Left lung (tissue), 14 donors: ENCODE results near the gene FUCA1. TPM values are rescaled to one million over a fixed set of nuclear protein-coding genes. Genes with fewer than 3 reads are reported as not detected.
A peak's percentile ranks its signal among the peaks of the same experiment; 100 is the strongest.

Experiments
- ATAC-seq: fragments of 200-7000 bp; cut with Tn5 transposase; one replicate; pipeline ENCODE4 v1.9.1; 2020; ENCODE audit warnings: moderate library complexity
- DNase-seq, 4 donors: peaks; one replicate each; pipeline ENCODE4 v3.0.0-alpha.2; 2013 to 2020
- H3K27ac ChIP-seq, 2 donors: fragments of 200-600 bp; sonication (generic) in 1 of 2; one replicate each; pipeline versions ENCODE4 v1.5.0 to v1.8.0; 2020 to 2021
- H3K27me3 ChIP-seq, 2 donors: fragments of 200-600 bp; sonication (generic) in 1 of 2; one replicate each; pipeline versions ENCODE4 v1.5.0 to v1.8.0; 2020 to 2021
- H3K36me3 ChIP-seq, 2 donors: fragments of 200-600 bp; sonication (generic) in 1 of 2; one replicate each; pipeline versions ENCODE4 v1.5.0 to v1.8.0; 2020 to 2021
- H3K4me1 ChIP-seq, 2 donors: fragments of 200-600 bp; one replicate each; pipeline ENCODE4 v1.8.0; 2021
- H3K4me3 ChIP-seq, 2 donors: fragments of 200-600 bp; sonication (generic) in 1 of 2; one replicate each; pipeline versions ENCODE4 v1.5.0 to v1.8.0; 2020 to 2021; ENCODE audit warnings: mild to moderate bottlenecking in 1 of 2
- H3K9me3 ChIP-seq, 2 donors: fragments of 200-600 bp; sonication (generic) in 1 of 2; one replicate each; pipeline versions ENCODE4 v1.5.0 to v1.8.0; 2020 to 2021
- CTCF ChIP-seq, 2 donors: fragments of 200-600 bp; sonication (generic) in 1 of 2; IDR thresholded peaks; one replicate each; pipeline versions ENCODE4 v1.5.0 to v1.8.0; 2021; ENCODE audit warnings: antibody characterized with exemption in 2 of 2
- intact Hi-C, 2 donors: fragments of 100-400 bp; cut with DNase I; formaldehyde crosslinking; loops; one replicate each; pipeline versions ENCODE4 v1.11.2 to v1.14.2; 2022
- long read RNA-seq, 12 donors: library from polyadenylated mRNA in 2 of 12; unstranded in 2 of 12; transcript quantifications; one replicate each; pipeline ENCODE4 v2.0.0 and lab custom pipeline, GENCODE V29; 2019 to 2026
- polyA plus RNA-seq, 6 donors: library from polyadenylated mRNA; unstranded; fragments of 120-200 nt; gene quantifications; one replicate each; pipeline ENCODE4 v1.2.1, GENCODE V29; 2013; ENCODE audit not compliant: insufficient read length in 6 of 6
- total RNA-seq, 2 donors: library from RNA; stranded (reverse); fragmentation: NEBNext Ultra II Directional; extraction: Animal tissue kit (Norgen Biotek cat#: 25700); gene quantifications; one replicate each; pipeline ENCODE4 v1.2.1, GENCODE V29; 2021
- donor health status: DM: no; HTN: yes; CAD: no.
- donor health status: DM: no; HTN: no; CAD: no.

Gene FUCA1
- total RNA-seq (10 to 100 TPM; 45.3 to 61.3 TPM), polyA plus RNA-seq (10 to 100 TPM; 20.4 to 26.7 (median 24.0) TPM)
- long read RNA-seq, donor 1, transcript FUCA1-201 (8 exons, 2,047 nt): major isoform, 11 of 16 reads
- long read RNA-seq, donor 1, partial matches to known transcripts: 5 of 16 reads
- long read RNA-seq, donor 1, other reads (novel, unspliced or antisense): 0 of 16 reads
- long read RNA-seq, donor 2, transcript FUCA1-201 (8 exons, 2,047 nt): major isoform, 7 of 7 reads
- long read RNA-seq, donor 2, partial matches to known transcripts: 0 of 7 reads
- long read RNA-seq, donor 2, other reads (novel, unspliced or antisense): 0 of 7 reads
- long read RNA-seq, donor 3, transcript FUCA1-201 (8 exons, 2,047 nt): major isoform, 5 of 5 reads
- long read RNA-seq, donor 3, partial matches to known transcripts: 0 of 5 reads
- long read RNA-seq, donor 3, other reads (novel, unspliced or antisense): 0 of 5 reads
- long read RNA-seq, donor 4, transcript FUCA1-201 (8 exons, 2,047 nt): major isoform, 40 of 48 reads
- long read RNA-seq, donor 4, partial matches to known transcripts: 5 of 48 reads
- long read RNA-seq, donor 4, other reads (novel, unspliced or antisense): 3 of 48 reads
- long read RNA-seq, donor 5, transcript FUCA1-201 (8 exons, 2,047 nt): major isoform, 13 of 13 reads
- long read RNA-seq, donor 5, partial matches to known transcripts: 0 of 13 reads
- long read RNA-seq, donor 5, other reads (novel, unspliced or antisense): 0 of 13 reads
- long read RNA-seq, donor 6, transcript FUCA1-201 (8 exons, 2,047 nt): major isoform, 6 of 6 reads
- long read RNA-seq, donor 6, partial matches to known transcripts: 0 of 6 reads
- long read RNA-seq, donor 6, other reads (novel, unspliced or antisense): 0 of 6 reads
- long read RNA-seq, donor 7, transcript FUCA1-201 (8 exons, 2,047 nt): major isoform, 6 of 6 reads
- long read RNA-seq, donor 7, partial matches to known transcripts: 0 of 6 reads
- long read RNA-seq, donor 7, other reads (novel, unspliced or antisense): 0 of 6 reads
- long read RNA-seq, donor 8, transcript FUCA1-201 (8 exons, 2,047 nt): major isoform, 10 of 10 reads
- long read RNA-seq, donor 8, partial matches to known transcripts: 0 of 10 reads
- long read RNA-seq, donor 8, other reads (novel, unspliced or antisense): 0 of 10 reads
- long read RNA-seq, donor 9: 0 reads
- long read RNA-seq, donor 10, transcript FUCA1-201 (8 exons, 2,047 nt): major isoform, 33 of 35 reads
- long read RNA-seq, donor 10, partial matches to known transcripts: 0 of 35 reads
- long read RNA-seq, donor 10, other reads (novel, unspliced or antisense): 2 of 35 reads
- long read RNA-seq, donor 11, transcript FUCA1-201 (8 exons, 2,047 nt): major isoform, 8 of 8 reads
- long read RNA-seq, donor 11, partial matches to known transcripts: 0 of 8 reads
- long read RNA-seq, donor 11, other reads (novel, unspliced or antisense): 0 of 8 reads
- long read RNA-seq, donor 12, transcript FUCA1-201 (8 exons, 2,047 nt): major isoform, 8 of 8 reads
- long read RNA-seq, donor 12, partial matches to known transcripts: 0 of 8 reads
- long read RNA-seq, donor 12, other reads (novel, unspliced or antisense): 0 of 8 reads

- Histone ChIP-seq H3K9me3 (no peaks in the 10 kb centered on the region), H3K27me3 (no peaks in the 10 kb centered on the region), H3K4me1 (peaks cover 0 to 43% of the 10 kb centered on the region in 2 donors), H3K4me3 (peak within 1 kb of the TSS; percentile 69 to 81), H3K36me3 (peaks cover 0 to 17% of the 10 kb centered on the region in 2 donors), H3K27ac (peak within 1 kb of the TSS; percentile 68 to 89)
- intact Hi-C loops: no loop called here
- ATAC-seq: peak; percentile 98
- DNase-seq: peak; percentile 90 to 97 (median 96)
- peak; percentile 98 to 99 for TF ChIP-seq CTCF (IDR thresholded peaks at IDR 0.05)
Observed at GRCh38 chr1:23867895-23868556, at the start of gene FUCA1. FUCA1 (minus strand) TSS chr1:23868290; CDS start chr1:23868286, 4 bp downstream.

GRCh38 chr1:23916209-23917131 is 48.4 kb upstream of the FUCA1 start:
- ATAC-seq (peak; percentile 93), DNase-seq (peak in 3 of 4 donors; percentile 69 to 79 (median 79))
- Histone ChIP-seq H3K27me3 (no peaks in the 10 kb centered on the region), H3K27ac (peak overlapping the region in 1 of 2 donors; percentile 62), H3K9me3 (no peaks in the 10 kb centered on the region), H3K4me1 (peaks cover 3 to 32% of the 10 kb centered on the region in 2 donors), H3K36me3 (no peaks in the 10 kb centered on the region), H3K4me3 (no peak overlapping the region)
- peak; percentile 62 to 63 for TF ChIP-seq CTCF (IDR thresholded peaks at IDR 0.05)
- intact Hi-C loops: no loop called here

- H3K4me1 ChIP-seq: peaks cover 3 to 31% of the 10 kb centered on the region in 2 donors
- no peak overlapping the region for H3K4me3 ChIP-seq
- no peaks in the 10 kb centered on the region for H3K9me3 ChIP-seq
- intact Hi-C loops: no loop called here
- no peak for TF ChIP-seq CTCF (IDR thresholded peaks at IDR 0.05)
- no peaks in the 10 kb centered on the region for H3K36me3 ChIP-seq
- DNase-seq (no peak), ATAC-seq (no peak)
- H3K27ac ChIP-seq: no peak overlapping the region
- no peaks in the 10 kb centered on the region for H3K27me3 ChIP-seq
Observed at GRCh38 chr1:23915466-23915865, 47.4 kb upstream of the FUCA1 start.
